HS-5 (cell line): ENCODE measurements around the gene RAMP1.
"Not testable (repeated sequence)": the region's sequence is repeated elsewhere in the genome, so short reads cannot be mapped to it uniquely, and the experiment has no call there.

Source experiments
- DNase-seq: peaks from one replicate; pipeline ENCODE4 v3.0.0-alpha.2; 2012; ENCODE audit warnings: low read depth

RAMP1 gene

DNA sequence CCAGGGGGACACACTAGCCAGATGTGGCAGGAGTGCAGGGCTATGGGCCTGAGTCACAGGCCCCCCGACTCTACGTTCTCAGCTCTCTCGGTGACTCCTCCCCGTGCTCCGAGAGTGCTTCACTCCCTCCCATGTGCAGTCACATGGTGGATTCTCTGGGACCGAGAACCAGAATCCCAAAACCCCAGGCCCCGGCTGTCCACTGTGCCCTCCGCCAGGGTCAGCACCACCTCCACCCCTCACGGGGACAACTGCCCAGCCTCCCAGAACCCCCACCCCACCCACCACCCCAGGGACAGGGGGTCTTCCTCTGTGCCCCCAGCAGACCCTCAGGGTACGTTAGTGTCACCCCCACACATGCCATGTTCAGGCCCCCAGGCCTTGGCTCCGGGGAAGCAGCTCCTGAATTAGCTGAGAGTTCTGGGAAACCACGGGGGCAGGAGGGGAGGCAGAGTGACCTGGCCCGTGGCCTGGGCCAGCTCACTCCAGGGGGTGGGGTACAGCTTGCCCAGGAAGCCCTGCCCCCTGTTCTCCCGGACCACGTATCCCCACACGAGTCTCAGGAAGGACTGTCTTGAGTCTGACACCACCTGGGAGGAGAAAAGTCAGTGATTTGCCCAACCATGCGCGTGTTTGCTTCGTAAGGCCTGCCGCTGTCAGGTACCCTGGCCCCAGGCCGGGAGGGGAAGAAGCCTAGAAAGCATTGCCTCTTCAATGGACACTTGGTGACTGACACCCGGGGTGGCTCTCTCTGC lies 4.4 kb downstream of the RAMP1 start:
- no peak for DNase-seq

DNA sequence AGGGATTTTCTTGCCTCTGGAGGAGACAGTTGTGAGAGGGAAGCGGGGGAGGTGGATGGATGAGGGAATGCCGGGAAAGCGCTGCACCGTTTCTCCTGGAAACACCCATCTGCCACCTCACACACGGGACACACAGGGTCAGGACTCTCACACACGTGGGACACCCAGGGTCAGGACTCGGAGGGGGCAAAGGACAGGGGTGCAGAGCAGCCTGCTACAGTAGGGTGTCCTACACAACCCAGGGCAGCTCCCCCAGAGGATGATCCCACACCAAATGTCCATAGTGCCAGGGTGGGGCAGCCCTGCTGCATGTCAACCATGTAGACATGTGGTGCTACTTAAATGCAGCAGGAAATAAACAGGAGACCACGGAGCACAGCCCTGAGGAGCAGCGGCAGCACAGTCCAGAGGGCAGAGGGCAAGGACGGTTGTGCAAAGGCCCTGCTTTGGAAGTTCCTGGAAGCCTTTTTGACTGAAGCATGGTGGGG lies 5.1 kb downstream of the RAMP1 start:
- DNase-seq, result no peak

DNA sequence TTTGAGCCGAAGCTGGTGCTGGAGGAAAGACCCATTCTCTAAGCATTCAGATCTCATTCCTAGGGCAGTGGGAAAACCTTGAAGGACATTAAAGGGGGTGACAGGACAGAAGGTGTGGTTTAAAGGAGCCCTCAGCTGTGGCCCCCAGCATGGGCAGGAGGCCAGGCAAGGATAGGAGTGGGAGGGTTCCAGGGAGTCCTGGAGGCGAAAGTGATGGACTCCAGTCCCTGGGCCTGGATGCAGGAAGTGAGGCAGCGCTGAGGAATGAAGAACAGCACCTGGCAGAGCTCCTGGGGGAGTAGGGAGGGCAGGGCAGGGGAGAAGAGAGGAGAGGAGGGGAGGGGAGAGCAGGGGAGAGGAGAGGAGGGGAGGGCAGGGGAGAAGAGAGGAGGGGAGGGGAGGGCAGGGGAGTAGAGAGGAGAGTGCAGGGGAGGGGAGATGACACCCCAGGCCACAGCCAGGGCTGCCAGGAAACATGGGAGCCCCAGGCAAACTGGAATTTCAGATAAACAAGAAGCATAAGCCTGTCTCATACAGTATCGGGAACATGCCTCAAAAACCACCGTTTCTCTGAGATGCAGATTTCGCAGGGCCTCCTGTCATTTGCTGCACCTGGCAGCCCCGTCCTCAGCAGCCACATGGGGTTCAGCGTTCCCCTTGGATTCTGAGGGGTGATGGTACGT lies 5.7 kb downstream of the RAMP1 start:
- no peak for DNase-seq

DNA sequence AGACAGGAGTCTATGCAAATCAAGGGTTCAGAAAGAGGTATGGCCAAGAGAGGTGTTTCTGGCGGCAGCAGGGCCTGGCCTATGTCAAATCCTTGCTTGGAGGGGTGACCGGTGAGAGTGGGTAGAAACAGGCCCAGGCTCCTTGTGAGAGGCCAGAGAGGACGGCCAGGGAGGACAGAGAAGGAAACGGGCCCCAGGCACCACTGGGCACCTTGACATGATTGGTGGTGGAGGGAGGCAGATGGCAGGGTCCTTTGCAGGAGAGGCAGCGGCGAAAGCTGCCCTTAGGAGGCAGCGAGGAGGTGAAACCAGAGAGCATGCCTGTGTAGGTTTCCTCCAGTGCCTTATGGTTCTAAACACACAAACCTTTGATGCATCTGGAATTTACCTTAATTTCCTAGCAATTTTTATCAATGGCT lies 6.2 kb downstream of the RAMP1 start:
- no peak for DNase-seq

DNA sequence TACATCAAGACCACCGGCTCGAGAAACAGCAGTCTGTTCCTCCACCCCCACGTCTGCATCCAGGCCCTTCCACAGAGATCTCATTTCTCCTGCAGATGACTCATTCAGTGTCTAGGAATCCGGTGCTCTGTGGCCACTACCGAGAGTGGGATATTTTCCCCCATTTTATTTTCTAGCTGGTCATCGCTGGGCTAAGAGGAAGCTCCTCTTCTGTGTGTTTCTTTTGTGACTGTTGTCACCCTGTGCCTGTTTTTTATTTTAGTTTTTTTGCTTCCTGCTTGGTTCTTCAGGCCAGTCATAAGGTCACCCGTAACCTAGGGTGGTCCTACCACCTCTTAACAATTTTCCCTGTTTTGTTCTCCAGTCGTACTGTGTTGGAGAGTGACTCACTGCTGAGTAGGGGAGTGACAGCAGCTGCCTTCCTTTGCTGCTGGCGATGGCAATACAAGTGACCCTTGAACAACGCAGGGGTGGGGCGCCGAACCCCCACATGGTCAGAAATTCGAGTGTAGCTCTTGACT lies 6.7 kb downstream of the RAMP1 start:
- no peak for DNase-seq

DNA sequence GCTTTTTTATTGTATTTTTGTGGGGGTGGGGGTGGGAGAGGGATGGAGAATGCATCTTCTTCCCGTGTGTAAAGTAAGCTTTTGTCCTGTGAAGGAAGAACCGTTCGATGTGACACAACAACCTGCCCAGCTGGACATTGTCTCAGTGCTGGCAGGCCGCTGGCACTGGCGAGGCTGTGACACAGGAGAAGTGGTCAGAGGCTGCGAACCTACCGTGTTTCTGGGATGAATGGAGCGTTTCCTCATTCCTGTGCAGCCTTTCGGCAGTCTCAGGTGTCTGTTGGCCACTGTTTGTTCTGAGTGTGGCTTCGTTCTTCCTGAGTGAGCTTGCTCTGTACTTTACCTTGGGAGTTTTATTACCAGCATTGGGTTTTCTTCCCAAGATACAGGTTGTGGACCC lies 8.0 kb downstream of the RAMP1 start:
- no peak for DNase-seq

DNA sequence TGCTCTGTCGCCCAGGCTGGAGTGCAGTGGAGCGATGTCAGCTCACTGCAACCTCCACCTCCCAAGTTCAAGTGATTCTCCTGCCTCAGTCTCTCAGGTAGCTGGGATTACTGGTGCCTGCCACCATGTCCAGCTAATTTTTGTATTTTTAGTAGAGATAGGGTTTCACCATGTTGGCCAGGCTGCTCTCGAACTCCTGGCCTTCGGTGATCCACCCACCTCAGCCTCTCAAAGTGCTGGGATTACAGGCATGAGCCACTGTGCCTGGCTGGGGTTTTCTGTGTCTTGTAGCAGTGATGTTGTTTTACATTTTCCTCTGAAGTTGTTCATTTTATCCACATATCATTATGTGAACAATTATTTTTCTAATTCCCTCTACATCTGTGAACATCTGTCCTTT lies 8.7 kb downstream of the RAMP1 start:
- DNase-seq, result not testable (repeated sequence)

DNA sequence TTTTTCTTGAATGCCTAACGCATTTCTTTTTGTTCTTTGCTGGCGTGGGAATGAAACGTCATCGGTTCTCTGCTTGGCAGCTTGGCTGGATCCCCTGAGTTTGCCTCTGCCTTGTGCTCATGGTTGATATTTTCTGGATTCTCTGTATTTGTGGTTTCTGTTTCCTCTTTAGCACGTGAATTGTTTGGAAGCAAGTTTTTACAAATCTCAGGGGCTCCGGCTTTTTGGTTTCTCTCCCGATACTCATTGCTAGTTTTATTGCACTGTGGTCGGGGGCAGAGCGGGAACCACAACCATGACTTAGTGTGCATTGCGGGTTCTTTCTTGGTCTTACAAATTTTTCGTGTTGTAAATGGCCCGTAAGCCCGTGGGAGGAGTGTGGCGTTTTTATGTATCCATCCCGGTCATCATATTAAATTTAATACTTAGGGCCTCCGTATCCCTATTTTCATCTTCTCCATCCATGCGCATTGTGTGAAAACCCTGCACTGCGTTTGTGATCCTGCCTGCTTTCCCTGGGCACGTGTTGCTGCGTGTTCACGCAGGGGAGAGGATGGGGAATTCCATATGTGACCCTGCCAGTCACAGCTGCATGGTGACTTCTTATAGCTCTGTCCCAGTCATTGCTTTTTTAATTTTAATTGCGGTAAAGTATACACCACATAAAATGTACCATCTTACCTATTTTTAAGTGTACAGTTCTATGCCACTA lies 9.4 kb downstream of the RAMP1 start:
- DNase-seq, result no peak

DNA sequence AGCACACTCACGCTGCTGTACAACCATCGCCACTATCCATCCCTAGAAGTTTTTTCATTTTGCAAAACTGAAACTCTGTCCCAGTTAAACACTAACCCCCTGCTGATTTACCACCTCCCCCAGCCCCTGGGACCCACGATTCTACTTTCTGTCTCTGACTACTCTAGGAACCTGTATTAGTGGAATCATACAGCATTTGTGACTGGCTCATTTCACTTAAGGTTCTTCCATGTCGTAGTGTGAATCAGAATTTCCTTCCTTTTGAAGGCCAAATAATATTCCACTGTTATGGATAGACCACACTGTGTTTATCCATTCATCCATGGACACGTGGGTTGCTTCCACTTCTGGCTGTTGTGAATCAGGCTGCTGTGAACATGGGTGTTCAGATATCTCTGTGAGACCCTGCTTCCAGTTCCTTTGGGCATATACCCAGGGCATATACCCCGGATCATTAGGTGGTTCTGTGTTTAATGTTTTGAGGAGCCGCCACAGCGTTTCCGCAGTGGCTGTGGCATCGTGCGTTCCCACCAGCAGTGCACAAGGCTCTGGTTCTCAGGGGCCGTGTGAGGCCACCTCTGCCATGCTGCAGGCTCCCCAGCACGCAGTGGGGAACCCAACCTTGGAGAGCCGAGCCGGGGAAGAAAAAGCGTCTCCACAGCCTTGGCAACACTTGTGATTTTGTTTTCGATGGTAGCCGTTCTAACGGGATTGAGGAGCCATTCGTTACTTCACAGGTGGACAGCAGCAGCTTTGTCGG lies 10.1 kb downstream of the RAMP1 start:
- no peak for DNase-seq

DNA sequence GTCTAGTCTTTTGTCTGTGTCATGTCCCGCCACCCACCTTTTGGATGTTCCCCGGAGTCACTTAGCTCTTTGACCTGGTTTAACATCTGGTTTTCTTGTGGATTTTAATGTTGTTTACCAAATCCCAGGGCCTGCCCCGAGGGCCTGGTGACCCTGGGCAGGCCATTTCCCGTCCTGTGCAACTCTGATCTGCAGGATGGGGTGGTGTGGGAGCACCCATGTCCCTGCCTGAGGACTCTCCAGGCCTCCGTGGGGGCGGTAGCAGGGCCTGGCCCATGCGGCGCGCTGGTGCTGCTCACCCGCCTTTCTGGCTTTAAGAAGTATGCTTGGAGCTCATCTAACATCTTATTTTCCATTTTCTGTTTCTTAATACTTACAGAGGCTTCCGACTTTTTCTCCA lies 10.7 kb downstream of the RAMP1 start:
- no peak for DNase-seq

DNA sequence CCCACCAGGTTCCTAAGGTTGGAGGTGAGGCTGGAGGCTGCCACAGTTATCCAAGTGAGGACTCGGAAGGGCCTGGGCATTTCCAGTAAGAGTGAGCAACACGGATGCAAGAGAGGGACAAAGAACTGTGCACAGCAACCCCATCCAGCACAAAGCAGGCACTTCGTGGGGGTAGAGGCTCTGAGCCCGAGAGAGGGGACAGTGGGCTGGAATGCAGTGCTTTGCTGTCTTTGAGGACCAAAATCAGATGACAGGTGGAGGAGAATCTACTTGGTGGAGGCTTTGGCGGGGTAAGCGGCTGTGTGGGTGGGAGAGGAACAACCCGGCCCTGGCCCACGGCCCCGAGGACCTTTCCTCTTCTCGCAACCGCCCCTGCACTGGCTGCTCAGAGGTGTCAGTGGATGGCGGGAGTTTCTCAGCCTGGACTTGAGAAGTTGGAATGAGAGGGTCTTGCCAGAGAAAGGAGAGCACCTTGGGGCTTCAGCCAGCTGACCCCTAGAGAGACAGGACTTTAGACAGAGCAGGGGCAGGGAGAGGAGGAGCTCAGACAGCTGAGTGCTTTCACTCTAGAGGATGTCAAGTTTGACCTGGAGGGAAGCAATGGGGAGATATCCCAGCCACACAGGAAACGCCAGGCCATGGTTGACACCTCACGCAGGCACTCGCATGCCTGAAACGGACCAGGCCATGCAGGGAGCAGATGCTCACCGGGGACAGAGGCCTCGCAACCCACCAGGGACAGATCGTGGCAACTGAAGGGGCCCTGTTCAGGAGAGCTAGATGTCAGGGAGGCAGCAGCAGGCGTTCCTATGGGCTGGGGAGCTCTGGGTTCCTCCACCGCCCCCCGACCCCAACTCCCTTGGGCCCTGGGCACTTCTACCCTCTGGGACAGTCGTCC lies 11.6 kb downstream of the RAMP1 start:
- no peak for DNase-seq

DNA sequence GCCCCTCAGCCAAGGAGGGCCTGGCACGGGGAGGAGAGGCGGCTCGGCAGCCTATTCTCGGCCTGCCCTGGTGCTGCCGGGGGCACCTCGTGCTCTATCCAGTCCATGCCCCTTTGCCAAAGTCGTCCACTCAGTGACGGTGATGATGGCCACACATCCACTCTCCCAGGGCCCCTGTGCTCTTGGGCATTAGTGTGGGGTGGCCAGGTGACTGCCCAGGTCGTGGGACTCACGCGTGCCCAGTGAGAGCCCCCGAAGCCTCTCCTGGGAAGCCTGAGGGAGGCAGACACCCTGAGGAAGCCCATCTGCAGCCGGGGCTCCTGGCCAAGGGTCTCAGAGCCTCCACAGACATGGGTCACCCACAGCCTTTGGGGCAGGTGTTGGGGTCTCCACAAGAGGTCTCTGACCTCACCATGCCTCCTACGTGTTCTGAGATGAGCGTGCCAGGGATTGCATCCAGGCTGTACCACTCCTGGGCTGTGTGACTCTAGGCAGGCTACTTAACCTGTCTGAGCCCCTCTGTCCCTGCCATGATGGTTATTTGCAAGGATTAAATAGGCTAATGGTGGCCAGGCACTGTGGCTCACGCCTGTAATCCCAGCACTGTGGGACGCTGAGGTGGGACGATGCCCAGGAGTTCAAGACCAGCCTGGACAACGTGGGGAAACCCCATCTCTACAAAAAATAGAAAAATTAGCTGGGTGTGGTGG lies 12.9 kb downstream of the RAMP1 start:
- DNase-seq, result no peak

DNA sequence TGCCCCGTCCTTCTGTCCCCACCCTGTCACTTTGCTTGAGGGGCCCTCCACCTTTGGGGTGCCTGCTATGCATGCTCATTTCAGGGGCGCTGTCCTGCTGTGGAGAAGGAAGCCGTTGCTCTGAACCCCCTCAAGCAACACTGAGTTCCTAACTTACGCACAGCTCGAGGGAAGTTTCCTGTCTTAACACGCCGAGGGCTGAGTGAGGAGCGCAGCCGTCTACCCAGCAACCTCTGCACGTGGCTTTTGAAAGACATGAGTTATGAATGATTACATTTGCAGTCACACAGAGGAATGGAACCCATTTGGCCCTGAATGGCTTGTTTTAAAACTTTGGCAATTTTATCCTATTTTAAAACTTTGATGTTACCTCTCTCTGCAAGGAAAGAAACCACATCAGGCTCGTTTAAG lies 14.0 kb downstream of the RAMP1 start:
- no peak for DNase-seq

DNA sequence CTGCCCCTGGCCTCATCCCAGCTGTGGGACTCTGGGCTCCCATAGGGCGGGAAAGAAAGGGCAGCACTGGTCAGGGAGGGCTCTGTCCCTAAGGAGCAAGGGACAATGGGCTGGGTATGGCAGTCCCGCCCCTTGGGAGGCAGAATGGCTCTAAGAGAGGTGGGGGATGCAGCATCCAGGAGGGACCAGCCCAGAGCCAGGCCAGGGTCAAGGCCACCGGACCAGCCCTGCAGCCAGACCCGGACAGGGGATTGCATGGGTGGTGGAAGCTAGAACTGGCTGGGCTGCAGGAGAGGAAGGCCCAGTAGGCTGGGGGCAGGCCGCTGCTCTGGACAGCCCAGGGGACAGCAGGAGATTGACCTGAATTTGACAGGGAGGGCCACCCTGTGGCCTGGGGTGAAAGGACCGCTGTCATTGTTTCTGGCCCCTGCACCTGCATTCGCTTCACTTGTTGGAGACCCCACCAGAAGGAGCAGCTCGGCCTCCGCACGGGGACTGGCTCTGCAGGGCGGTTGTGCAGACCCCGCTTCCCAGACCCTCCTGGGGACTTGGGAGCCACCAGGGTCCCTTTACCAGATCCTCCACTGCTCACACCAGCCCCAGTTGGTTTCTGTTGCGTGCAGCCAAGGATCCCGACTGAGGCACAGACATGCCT lies 14.6 kb downstream of the RAMP1 start:
- no peak for DNase-seq

DNA sequence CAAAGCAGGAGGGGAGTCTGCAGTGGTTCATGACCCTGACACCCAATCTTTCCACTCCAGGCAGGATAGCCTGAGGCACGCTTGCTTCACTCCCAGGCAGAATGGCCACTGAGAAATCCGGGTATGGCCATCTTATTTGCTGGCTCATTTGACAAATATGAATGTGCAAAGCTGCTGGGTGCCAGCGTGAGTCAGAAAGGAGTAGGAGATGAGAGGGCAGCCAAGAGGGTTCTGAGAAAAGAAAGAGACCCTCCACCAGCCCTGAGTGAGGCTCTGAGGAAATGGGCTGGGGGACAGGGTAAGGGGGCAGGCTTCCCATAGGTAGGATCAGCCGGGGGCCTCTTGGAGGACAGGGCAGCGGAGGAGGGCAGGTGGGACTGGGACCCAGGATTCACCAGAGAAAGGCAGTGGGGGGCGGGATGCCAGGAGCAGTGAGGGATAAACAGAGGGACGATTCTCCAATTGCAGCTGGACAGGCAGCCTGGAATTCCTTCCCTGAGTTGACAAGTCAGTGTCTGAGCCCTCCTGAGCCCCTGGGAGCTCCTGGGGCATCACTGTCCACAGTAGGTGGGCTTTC lies 15.2 kb downstream of the RAMP1 start:
- DNase-seq, result peak; percentile 60

DNA sequence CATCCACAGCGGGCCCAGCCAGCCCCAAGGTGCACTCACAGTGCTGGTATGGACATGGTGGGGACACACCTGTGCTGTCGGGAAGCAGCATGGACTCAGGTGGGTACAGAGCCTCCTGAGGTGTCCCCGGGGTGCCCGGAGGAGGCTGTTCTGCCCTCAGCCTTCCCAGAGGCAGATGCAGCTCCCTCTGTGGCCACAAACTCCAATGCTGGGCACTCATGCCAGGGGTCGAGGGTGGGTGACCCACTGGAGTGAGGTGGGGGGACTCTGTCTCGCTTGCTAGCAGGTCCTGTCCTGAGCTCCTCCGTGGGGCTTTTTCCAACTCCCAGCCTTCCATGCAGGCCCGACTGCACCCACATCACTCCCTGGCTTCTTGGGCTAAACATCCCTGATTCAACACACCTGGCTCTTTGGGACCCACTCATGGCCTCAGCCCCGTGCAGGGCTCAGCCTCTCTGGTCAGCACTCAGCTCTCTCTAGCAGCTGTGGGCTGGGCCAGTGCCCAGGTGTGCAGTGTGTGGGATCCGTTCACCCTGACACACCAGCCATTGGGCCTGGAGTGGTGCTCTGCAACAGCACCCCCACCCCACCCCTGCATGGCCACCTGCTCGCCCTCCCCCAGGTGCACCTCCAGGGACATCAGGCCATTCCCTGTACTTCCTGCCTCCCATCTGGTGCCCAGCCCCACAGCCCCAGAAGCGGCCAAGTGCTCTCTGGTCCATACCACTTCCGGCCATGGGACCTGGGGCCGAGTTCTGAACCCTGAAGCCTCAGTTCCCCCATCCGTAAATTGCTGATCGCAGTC lies 16.0 kb downstream of the RAMP1 start:
- no peak for DNase-seq

DNA sequence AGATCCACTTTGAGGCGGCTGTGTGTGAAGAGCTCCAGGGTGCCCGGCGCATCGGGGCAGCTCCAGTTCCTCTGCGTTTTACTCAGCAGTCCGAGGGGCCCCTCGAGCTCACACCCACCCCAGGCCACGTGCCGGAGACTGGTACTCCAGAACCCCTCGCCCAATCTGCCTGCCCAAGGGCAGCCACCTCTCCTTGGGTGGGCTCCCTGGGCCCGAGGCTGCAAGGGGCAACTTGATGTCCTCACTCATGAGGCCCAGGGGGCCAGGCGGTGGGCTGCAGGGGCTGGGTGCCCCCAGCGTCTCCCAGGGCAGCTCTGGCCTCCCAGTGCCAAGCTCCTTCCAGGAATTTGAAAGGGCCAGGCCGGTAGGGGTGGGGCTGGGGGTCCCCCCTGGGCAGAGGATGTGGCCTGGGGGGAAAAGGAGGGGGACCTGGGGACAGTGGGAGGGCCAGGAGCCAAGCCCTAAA lies 16.7 kb downstream of the RAMP1 start:
- no peak for DNase-seq

DNA sequence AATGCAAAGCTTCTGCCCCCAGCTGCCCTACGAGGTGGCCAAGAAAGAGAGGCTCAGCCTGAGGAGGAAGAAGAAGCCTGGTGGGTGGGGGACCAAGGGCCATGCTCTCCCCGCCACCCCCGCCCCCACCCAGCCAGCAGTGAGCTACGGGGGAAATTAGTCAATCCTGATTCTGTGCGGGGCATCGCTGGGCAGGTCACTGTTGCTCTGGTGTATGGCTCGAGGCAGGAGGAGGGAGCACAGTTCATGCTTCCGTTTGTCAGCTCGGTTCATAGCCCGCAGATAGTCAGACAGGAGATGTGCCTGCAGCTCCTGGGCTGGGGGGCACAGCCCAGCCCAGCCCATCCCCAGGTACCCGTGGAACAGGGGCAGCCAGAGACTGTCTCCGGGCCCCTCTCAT lies 17.1 kb downstream of the RAMP1 start:
- DNase-seq, result no peak
